GM12878 (cell line): ENCODE results near the gene BCAT1. TPM values are rescaled to one million over a fixed set of nuclear protein-coding genes. Genes with fewer than 3 reads are reported as not detected.

Experiments
- CEBPB ChIP-seq, 2 experiments: fragments of 150-350 bp in 1 of 2; IDR thresholded peaks; 2 replicates each; pipeline ENCODE4 v1.6.1; 2012 to 2014; ENCODE audit warnings: low read depth in 2 of 2, low read length in 2 of 2, borderline replicate concordance in 1 of 2, inconsistent platforms in 1 of 2
- DPF2 ChIP-seq: fragments of 450-650 bp; IDR thresholded peaks from 2 replicates; pipeline ENCODE4 v1.6.1; 2017; ENCODE audit warnings: mild to moderate bottlenecking
- NBN ChIP-seq: fragments of 450-650 bp; IDR thresholded peaks from 2 replicates; pipeline ENCODE4 v1.6.1; 2016
- NFXL1 ChIP-seq: fragments of 450-650 bp; IDR thresholded peaks from 2 replicates; pipeline ENCODE4 v1.6.1; 2017; ENCODE audit warnings: antibody characterized with exemption, mild to moderate bottlenecking, borderline replicate concordance
- POLR2A ChIP-seq: IDR thresholded peaks from 2 replicates; pipeline ENCODE4 v1.6.1; 2011; ENCODE audit warnings: low read depth, mild to moderate bottlenecking, low read length
- POLR2AphosphoS2 ChIP-seq: IDR thresholded peaks from 2 replicates; pipeline ENCODE4 v1.6.1; 2011; ENCODE audit warnings: low read depth, mild to moderate bottlenecking, low read length, improper control_type of control experiment, moderate library complexity
- SMAD5 ChIP-seq: IDR thresholded peaks from 2 replicates; pipeline ENCODE4 v1.6.1; 2016; ENCODE audit warnings: antibody characterized with exemption, low read depth
- SMARCA5 ChIP-seq: fragments of 450-650 bp; IDR thresholded peaks from 2 replicates; pipeline ENCODE4 v1.6.1; 2017; ENCODE audit warnings: mild to moderate bottlenecking
- YY1 ChIP-seq: IDR thresholded peaks from 2 replicates; pipeline ENCODE4 v1.6.1; 2011; ENCODE audit warnings: low read depth, mild to moderate bottlenecking, low read length
- polyA plus RNA-seq, 11 experiments: library from polyadenylated mRNA; depleted of rRNA in 4 of 11; unstranded in 6 of 11; stranded (reverse) in 5 of 11; fragments of >200 nt; fragmentation: Nextera tagmentation in 4 of 11; fragmentation: Illumina TruSeq in 1 of 11; extraction: Ambion mirVana in 4 of 11; extraction: Trizol in 1 of 11; gene quantifications; 1 replicate in 1 of 11; 2 replicates in 10 of 11; pipeline versions ENCODE4 v1.2.1 to v1.2.3, GENCODE V29; 2011 to 2016; ENCODE audit warnings: inconsistent platforms in 2 of 11, missing spikeins in 2 of 11, low read depth in 1 of 11
- total RNA-seq, 4 experiments: library from RNA; depleted of rRNA in 3 of 4; stranded (reverse); fragments of >200 nt in 3 of 4; fragmentation: Illumina TruSeq in 1 of 4; extraction: Trizol in 1 of 4; gene quantifications; 2 replicates each; pipeline versions ENCODE4 v1.2.1 to v1.2.3, GENCODE V29; 2013 to 2021
- TF ChIP-seq, protein P1 (sequence below): fragments of 150-350 bp; IDR thresholded peaks from 2 replicates; pipeline ENCODE4 v1.6.1; 2014; ENCODE audit warnings: mild to moderate bottlenecking, low read depth, low read length
- TF ChIP-seq, protein P2 (sequence below): fragments of 450-650 bp; IDR thresholded peaks from 2 replicates; pipeline ENCODE4 v1.6.1; 2018; ENCODE audit warnings: borderline replicate concordance, mild to moderate bottlenecking; ENCODE audit not compliant: partially characterized antibody
- TF ChIP-seq, protein P3 (sequence below): fragments of 450-650 bp; IDR thresholded peaks from 2 replicates; pipeline ENCODE4 v1.6.1; 2016; ENCODE audit warnings: mild to moderate bottlenecking, moderate library complexity, borderline replicate concordance
- TF ChIP-seq, protein P4 (sequence below): fragments of 450-650 bp; conservative IDR thresholded peaks from 2 replicates; pipeline ENCODE4 v1.6.1; 2017; ENCODE audit warnings: mild to moderate bottlenecking, moderate library complexity
- TF ChIP-seq, protein P5 (sequence below): fragments of 450-650 bp; IDR thresholded peaks from 2 replicates; pipeline ENCODE4 v1.6.1; 2017; ENCODE audit warnings: mild to moderate bottlenecking, moderate library complexity

Gene BCAT1
- total and polyA plus RNA-seq, 10 of the 15 experiments (the other 5 are each of a cell fraction or from before 2014, with no cell fraction given) = 26.2 to 187 (median 81.9) TPM

DNA sequence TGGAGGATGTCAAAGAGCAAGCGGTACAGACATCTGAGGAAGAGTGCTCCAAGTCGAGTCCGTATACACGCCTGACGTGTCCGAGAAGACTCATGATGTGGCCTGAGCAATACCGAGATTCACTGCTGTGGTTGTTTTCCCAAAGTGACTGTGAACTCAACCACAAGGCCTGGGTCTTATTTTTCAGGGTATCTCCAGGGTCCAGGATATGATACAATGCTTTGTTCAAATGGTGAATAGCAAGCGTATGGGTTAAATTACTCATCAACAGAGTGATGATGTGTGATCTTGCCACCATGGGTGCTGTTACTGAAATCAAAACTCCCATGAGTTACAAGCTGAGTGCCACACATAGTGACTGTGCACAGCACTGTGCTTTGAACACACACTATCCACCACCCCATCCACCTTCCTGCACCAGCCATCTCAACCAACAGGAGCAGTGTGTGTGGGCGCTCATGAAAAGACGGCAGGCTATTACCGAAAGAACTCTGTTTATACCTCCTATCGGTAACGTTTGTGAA, 109.6 kb downstream of the BCAT1 start (continued):
- TF ChIP-seq, protein P1, sequence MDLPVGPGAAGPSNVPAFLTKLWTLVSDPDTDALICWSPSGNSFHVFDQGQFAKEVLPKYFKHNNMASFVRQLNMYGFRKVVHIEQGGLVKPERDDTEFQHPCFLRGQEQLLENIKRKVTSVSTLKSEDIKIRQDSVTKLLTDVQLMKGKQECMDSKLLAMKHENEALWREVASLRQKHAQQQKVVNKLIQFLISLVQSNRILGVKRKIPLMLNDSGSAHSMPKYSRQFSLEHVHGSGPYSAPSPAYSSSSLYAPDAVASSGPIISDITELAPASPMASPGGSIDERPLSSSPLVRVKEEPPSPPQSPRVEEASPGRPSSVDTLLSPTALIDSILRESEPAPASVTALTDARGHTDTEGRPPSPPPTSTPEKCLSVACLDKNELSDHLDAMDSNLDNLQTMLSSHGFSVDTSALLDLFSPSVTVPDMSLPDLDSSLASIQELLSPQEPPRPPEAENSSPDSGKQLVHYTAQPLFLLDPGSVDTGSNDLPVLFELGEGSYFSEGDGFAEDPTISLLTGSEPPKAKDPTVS = no peak
- TF ChIP-seq SMAD5 (no peak; the same call in 1 of the 2 replicates), NFXL1 (no peak), SMARCA5 (peak; percentile 84; the same call in 1 of the 2 replicates), NBN (peak; percentile 96; the same call in 1 of the 2 replicates), CEBPB (IDR thresholded peaks at IDR 0.05; ENCODE audit: borderline replicate concordance in 1 of 2, low read depth in 2 of 2, low read length in 2 of 2) (peak in 1 of 2 experiments; percentile 89; a peak in 1 of 4 replicates), DPF2 (peak; percentile 99), POLR2A (peak; percentile 73), POLR2AphosphoS2 (no peak), YY1 (peak; percentile 75)
- TF ChIP-seq, protein P2, sequence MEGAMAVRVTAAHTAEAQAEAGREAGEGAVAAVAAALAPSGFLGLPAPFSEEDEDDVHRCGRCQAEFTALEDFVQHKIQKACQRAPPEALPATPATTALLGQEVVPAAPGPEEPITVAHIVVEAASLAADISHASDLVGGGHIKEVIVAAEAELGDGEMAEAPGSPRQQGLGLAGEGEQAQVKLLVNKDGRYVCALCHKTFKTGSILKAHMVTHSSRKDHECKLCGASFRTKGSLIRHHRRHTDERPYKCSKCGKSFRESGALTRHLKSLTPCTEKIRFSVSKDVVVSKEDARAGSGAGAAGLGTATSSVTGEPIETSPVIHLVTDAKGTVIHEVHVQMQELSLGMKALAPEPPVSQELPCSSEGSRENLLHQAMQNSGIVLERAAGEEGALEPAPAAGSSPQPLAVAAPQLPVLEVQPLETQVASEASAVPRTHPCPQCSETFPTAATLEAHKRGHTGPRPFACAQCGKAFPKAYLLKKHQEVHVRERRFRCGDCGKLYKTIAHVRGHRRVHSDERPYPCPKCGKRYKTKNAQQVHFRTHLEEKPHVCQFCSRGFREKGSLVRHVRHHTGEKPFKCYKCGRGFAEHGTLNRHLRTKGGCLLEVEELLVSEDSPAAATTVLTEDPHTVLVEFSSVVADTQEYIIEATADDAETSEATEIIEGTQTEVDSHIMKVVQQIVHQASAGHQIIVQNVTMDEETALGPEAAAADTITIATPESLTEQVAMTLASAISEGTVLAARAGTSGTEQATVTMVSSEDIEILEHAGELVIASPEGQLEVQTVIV = no peak
- TF ChIP-seq, protein P3, sequence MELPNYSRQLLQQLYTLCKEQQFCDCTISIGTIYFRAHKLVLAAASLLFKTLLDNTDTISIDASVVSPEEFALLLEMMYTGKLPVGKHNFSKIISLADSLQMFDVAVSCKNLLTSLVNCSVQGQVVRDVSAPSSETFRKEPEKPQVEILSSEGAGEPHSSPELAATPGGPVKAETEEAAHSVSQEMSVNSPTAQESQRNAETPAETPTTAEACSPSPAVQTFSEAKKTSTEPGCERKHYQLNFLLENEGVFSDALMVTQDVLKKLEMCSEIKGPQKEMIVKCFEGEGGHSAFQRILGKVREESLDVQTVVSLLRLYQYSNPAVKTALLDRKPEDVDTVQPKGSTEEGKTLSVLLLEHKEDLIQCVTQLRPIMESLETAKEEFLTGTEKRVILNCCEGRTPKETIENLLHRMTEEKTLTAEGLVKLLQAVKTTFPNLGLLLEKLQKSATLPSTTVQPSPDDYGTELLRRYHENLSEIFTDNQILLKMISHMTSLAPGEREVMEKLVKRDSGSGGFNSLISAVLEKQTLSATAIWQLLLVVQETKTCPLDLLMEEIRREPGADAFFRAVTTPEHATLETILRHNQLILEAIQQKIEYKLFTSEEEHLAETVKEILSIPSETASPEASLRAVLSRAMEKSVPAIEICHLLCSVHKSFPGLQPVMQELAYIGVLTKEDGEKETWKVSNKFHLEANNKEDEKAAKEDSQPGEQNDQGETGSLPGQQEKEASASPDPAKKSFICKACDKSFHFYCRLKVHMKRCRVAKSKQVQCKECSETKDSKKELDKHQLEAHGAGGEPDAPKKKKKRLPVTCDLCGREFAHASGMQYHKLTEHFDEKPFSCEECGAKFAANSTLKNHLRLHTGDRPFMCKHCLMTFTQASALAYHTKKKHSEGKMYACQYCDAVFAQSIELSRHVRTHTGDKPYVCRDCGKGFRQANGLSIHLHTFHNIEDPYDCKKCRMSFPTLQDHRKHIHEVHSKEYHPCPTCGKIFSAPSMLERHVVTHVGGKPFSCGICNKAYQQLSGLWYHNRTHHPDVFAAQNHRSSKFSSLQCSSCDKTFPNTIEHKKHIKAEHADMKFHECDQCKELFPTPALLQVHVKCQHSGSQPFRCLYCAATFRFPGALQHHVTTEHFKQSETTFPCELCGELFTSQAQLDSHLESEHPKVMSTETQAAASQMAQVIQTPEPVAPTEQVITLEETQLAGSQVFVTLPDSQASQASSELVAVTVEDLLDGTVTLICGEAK = no peak; the same call in 1 of the 2 replicates
- TF ChIP-seq, protein P4, sequence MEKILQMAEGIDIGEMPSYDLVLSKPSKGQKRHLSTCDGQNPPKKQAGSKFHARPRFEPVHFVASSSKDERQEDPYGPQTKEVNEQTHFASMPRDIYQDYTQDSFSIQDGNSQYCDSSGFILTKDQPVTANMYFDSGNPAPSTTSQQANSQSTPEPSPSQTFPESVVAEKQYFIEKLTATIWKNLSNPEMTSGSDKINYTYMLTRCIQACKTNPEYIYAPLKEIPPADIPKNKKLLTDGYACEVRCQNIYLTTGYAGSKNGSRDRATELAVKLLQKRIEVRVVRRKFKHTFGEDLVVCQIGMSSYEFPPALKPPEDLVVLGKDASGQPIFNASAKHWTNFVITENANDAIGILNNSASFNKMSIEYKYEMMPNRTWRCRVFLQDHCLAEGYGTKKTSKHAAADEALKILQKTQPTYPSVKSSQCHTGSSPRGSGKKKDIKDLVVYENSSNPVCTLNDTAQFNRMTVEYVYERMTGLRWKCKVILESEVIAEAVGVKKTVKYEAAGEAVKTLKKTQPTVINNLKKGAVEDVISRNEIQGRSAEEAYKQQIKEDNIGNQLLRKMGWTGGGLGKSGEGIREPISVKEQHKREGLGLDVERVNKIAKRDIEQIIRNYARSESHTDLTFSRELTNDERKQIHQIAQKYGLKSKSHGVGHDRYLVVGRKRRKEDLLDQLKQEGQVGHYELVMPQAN = no peak
- TF ChIP-seq, protein P5, sequence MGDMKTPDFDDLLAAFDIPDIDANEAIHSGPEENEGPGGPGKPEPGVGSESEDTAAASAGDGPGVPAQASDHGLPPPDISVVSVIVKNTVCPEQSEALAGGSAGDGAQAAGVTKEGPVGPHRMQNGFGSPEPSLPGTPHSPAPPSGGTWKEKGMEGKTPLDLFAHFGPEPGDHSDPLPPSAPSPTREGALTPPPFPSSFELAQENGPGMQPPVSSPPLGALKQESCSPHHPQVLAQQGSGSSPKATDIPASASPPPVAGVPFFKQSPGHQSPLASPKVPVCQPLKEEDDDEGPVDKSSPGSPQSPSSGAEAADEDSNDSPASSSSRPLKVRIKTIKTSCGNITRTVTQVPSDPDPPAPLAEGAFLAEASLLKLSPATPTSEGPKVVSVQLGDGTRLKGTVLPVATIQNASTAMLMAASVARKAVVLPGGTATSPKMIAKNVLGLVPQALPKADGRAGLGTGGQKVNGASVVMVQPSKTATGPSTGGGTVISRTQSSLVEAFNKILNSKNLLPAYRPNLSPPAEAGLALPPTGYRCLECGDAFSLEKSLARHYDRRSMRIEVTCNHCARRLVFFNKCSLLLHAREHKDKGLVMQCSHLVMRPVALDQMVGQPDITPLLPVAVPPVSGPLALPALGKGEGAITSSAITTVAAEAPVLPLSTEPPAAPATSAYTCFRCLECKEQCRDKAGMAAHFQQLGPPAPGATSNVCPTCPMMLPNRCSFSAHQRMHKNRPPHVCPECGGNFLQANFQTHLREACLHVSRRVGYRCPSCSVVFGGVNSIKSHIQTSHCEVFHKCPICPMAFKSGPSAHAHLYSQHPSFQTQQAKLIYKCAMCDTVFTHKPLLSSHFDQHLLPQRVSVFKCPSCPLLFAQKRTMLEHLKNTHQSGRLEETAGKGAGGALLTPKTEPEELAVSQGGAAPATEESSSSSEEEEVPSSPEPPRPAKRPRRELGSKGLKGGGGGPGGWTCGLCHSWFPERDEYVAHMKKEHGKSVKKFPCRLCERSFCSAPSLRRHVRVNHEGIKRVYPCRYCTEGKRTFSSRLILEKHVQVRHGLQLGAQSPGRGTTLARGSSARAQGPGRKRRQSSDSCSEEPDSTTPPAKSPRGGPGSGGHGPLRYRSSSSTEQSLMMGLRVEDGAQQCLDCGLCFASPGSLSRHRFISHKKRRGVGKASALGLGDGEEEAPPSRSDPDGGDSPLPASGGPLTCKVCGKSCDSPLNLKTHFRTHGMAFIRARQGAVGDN = peak; percentile 76
